ENCODE measurements around the gene SNTB2. TPM values are rescaled to one million over a fixed set of nuclear protein-coding genes. Genes with fewer than 3 reads are reported as not detected.

SNTB2 gene
- total and polyA plus RNA-seq, 2 of the 8 experiments (the other 6 are each of a cell fraction or from before 2014, with no cell fraction given), result 6.0 to 16.1 TPM

DNA sequence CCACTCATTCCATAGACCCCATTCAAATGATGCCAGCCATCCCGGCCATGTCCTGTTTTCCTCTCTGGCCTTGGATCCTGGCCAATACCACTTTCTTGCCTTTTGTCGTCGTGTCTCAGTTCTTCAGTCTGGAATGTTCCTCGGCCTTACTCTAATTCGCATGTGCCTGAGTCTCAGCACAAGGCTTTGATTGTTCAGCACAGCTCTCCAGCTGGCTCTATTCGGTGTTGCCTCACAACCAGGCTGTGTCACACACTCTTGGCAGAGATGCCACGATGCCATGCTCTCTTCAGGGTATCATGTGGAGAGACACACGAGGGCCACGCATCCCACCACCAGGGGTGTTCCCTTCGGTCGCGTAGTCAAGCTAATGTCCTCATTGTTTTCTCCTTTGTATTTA is 122.4 kb downstream of the SNTB2 start:
- H3K9me3 ChIP-seq (ENCODE audit: insufficient read depth in 2 of 2, low read depth in 1 of 2, low read length in 1 of 2), result no peaks in the 10 kb centered on the region
- H3K79me2 ChIP-seq (ENCODE audit: control insufficient read depth in 1 of 2, insufficient read depth in 2 of 2, low read length in 2 of 2), result peaks cover 0 to 15% of the 10 kb centered on the region in 2 experiments; a peak in 1 of 4 replicates
- H2BK12ac ChIP-seq (ENCODE audit: low read depth, low read length), result no peak overlapping the region
- H4K5ac ChIP-seq (ENCODE audit: insufficient read length, low read depth, low read length), result no peak overlapping the region
- H3K79me1 ChIP-seq (ENCODE audit: low read depth, low read length), result no peaks in the 10 kb centered on the region
- no peak overlapping the region for H2AK5ac ChIP-seq (ENCODE audit: low read depth, low read length)
- H3K4me2 ChIP-seq (ENCODE audit: insufficient read depth in 1 of 2, low read depth in 2 of 2, low read length in 2 of 2), result no peak overlapping the region
- H3K14ac ChIP-seq (ENCODE audit: insufficient read length), result no peak overlapping the region
- 0 out of 2 replicates have a peak, but pooled peaks cover 3% of the 10 kb centered on the region for H3K23me2 ChIP-seq (ENCODE audit: low read depth, low read length)
- no peak overlapping the region for H2BK120ac ChIP-seq (replicated peaks; ENCODE audit: low read depth, low read length)
- no peaks in the 10 kb centered on the region for H3K36me3 ChIP-seq (ENCODE audit: control insufficient read depth in 2 of 4, insufficient read depth in 4 of 4, low read length in 3 of 4)
- peaks cover 5 to 6% of the 10 kb centered on the region in 2 experiments for H4K20me1 ChIP-seq (replicated peaks in 1 of 2; ENCODE audit: control insufficient read depth in 1 of 2, insufficient read depth in 2 of 2, low read length in 2 of 2)
- peaks cover 0 to 4% (median 3%) of the 10 kb centered on the region in 4 experiments; a peak in 4 of 7 replicates for H3K4me1 ChIP-seq (replicated peaks in 1 of 4; ENCODE audit: control insufficient read depth in 3 of 4, insufficient read depth in 4 of 4, low read length in 3 of 4)
- CTCF ChIA-PET (ENCODE audit: partially characterized antibody), result no interaction called here
- POLR2A ChIA-PET (ENCODE audit: partially characterized antibody), result interaction anchor here (1.2 to 24.8 kb wide), 3 partner anchors 8 to 178 kb away, joined by 3 to 497 read pairs (median 5); partner anchors contain the start of genes COG8, NIP7, PDF and TMED6
- no peak overlapping the region for H4K91ac ChIP-seq (replicated peaks; ENCODE audit: insufficient read length, low read length)
- H3K56ac ChIP-seq (replicated peaks; ENCODE audit: insufficient read length, low read depth, low read length), result no peak overlapping the region
- H3K18ac ChIP-seq (ENCODE audit: extremely low read depth, low read length), result no peak overlapping the region
- no peak overlapping the region for H3K9ac ChIP-seq (replicated peaks in 1 of 4; ENCODE audit: extremely low read depth in 1 of 4, low read depth in 3 of 4, low read length in 3 of 4)
- no peak overlapping the region for H2BK5ac ChIP-seq (ENCODE audit: low read depth, low read length)
- no peak for DNase-seq (ENCODE audit: low read depth in 1 of 2, low spot score in 2 of 2)
- no peak overlapping the region for H4K8ac ChIP-seq (ENCODE audit: extremely low read depth, insufficient read depth, low read length)
- WGBS, 2 experiments (ENCODE audit: extremely low coverage in 1 of 2, insufficient coverage in 1 of 2, insufficient read length in 1 of 2, insufficient replicate concordance in 2 of 2, low coverage in 1 of 2, low lambda C conversion rate in 2 of 2, missing lambda C conversion rate in 1 of 2), result 94% methylated on average over 12 of the region's 12 CpGs; no CpG with 5 or more reads in 1 of the 2 experiments
- H3K4me3 ChIP-seq (ENCODE audit: extremely low read depth in 1 of 4, insufficient read depth in 2 of 4, low read depth in 3 of 4, low read length in 4 of 4), result no peak overlapping the region
- H2BK15ac ChIP-seq (ENCODE audit: low read length), result no peak overlapping the region
- no peak for FAIRE-seq
- H3K4ac ChIP-seq (replicated peaks; ENCODE audit: insufficient read length, low read depth, low read length), result no peak overlapping the region
- no peak overlapping the region for H2BK20ac ChIP-seq (ENCODE audit: low read length)
- H2AFZ ChIP-seq (ENCODE audit: low read length), result no peak overlapping the region
- no peak overlapping the region for H3K23ac ChIP-seq (ENCODE audit: insufficient read length)
- no peaks in the 10 kb centered on the region for H3K27me3 ChIP-seq (replicated peaks in 1 of 4; ENCODE audit: control insufficient read depth in 3 of 4, extremely low read depth in 1 of 4, insufficient read depth in 3 of 4, low read length in 3 of 4)
- H3K27ac ChIP-seq (ENCODE audit: low read depth, low read length), result no peak overlapping the region
